ENCODE measurements around the gene PLEK.

- no peak for TF ChIP-seq CTCF (IDR thresholded peaks at IDR 0.05)
- TF ChIP-seq POLR2A (IDR thresholded peaks at IDR 0.05): no peak
- TF ChIP-seq POLR2AphosphoS5 (IDR thresholded peaks at IDR 0.05): no peak
- TF ChIP-seq EP300 (IDR thresholded peaks at IDR 0.05): no peak
Measured at GRCh38 chr2:68356599-68357239, 8.4 kb upstream of the PLEK start.
